HG03196 (cell line): ENCODE data around the gene BTN1A1.
"Not testable (repeated sequence)": the region's sequence is repeated elsewhere in the genome, so short reads cannot be mapped to it uniquely, and the experiment has no call there.

Experiments
- ATAC-seq: cut with Tn5 transposase; IDR thresholded peaks from one replicate; pipeline ENCODE4 v1.9.1; 2021; ENCODE audit not compliant: unreplicated experiment

The BTN1A1 gene

GRCh38 chr6:26507658-26508057 is 7.6 kb downstream of the BTN1A1 start:
- no peak for ATAC-seq

GRCh38 chr6:26511033-26511432 is 10.9 kb downstream of the BTN1A1 start:
- not testable (repeated sequence) for ATAC-seq

GRCh38 chr6:26514984-26515383 is 14.9 kb downstream of the BTN1A1 start:
- ATAC-seq, result no peak

- no peak for ATAC-seq
Observed at GRCh38 chr6:26516481-26517427, 16.7 kb downstream of the BTN1A1 start.

- no peak for ATAC-seq
Observed at GRCh38 chr6:26519359-26519758, 19.3 kb downstream of the BTN1A1 start.

- ATAC-seq, result peak; percentile 34
Observed at GRCh38 chr6:26520237-26520849, 20.2 kb downstream of the BTN1A1 start.

GRCh38 chr6:26520850-26521599 is 20.9 kb downstream of the BTN1A1 start:
- ATAC-seq, result peak; percentile 52

- peak; percentile 75 for ATAC-seq
Observed at GRCh38 chr6:26521600-26522391, 21.7 kb downstream of the BTN1A1 start.

GRCh38 chr6:26522486-26523228 is 22.6 kb downstream of the BTN1A1 start:
- ATAC-seq, result not testable (repeated sequence)

- not testable (repeated sequence) for ATAC-seq
Observed at GRCh38 chr6:26524314-26524713, 24.2 kb downstream of the BTN1A1 start.

- ATAC-seq, result no peak
Observed at GRCh38 chr6:26524722-26525370, 24.7 kb downstream of the BTN1A1 start.

GRCh38 chr6:26525838-26526237 is 25.7 kb downstream of the BTN1A1 start:
- no peak for ATAC-seq

GRCh38 chr6:26526928-26527327 is 26.8 kb downstream of the BTN1A1 start:
- no peak for ATAC-seq

- no peak for ATAC-seq
Observed at GRCh38 chr6:26530203-26530602, 30.1 kb downstream of the BTN1A1 start.

GRCh38 chr6:26531897-26532296 is 31.8 kb downstream of the BTN1A1 start:
- no peak for ATAC-seq

GRCh38 chr6:26532699-26533531 is 32.8 kb downstream of the BTN1A1 start:
- ATAC-seq, result peak; percentile 27

- no peak for ATAC-seq
Observed at GRCh38 chr6:26533532-26533931, 33.4 kb downstream of the BTN1A1 start.

- no peak for ATAC-seq
Observed at GRCh38 chr6:26534681-26535465, 34.8 kb downstream of the BTN1A1 start.
